Renal cortex interstitium (tissue), 11 donors: ENCODE data around the gene RMND1. TPM values are rescaled to one million over a fixed set of nuclear protein-coding genes. Genes with fewer than 3 reads are reported as not detected.

Experiments used
- DNase-seq, 11 donors: peaks; one replicate each; pipeline ENCODE4 v3.0.0-alpha.2; 2013; ENCODE audit warnings: low read depth in 9 of 11, low spot score in 4 of 11; ENCODE audit errors: extremely low read depth in 1 of 11
- polyA plus RNA-seq, 3 donors: library from polyadenylated mRNA; unstranded; fragments of 120-200 nt; gene quantifications; one replicate each; pipeline ENCODE4 v1.2.1, GENCODE V29; 2013; ENCODE audit not compliant: insufficient read length in 3 of 3

Gene RMND1
- polyA plus RNA-seq, 3 donors, result 49.4 to 69.2 (median 57.7) TPM

DNA sequence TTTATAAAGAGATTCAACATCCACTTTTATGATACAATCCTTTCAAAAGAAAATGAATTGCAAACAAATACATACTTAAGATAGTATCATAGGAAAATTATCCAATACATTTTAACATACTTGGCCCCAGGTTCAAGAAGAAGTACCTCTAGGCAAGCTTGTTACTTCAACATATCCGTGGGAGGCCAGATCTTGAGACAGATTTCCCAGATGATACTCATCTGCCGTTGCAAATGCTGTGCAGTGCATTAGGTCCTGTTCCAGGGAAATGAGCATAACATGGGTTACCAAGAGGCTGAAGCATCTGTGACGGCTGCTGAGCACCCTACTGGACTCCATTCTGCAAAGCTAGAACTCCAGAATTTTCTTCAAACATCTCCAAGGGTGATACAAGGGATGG, 15.6 kb downstream of the RMND1 start:
- DNase-seq, result no peak

DNA sequence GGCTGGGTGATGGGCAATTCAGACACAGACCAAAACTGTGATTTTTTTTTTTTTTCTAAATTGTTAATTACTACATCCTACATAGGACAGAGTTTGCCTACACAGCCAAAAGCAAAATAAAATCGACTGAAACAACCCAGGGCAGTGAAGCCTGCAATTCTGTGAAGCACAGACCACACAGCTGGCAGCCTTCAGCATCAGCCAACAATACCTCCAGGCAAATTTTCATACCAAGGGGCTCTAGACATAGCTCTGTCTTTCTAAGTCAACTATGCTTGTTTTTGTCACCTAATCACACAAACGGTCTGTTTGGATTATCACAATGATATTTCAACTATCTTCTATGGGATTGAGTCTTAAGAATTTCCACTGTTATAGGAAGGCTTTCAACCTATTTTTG, 17.6 kb downstream of the RMND1 start:
- DNase-seq, result no peak

DNA sequence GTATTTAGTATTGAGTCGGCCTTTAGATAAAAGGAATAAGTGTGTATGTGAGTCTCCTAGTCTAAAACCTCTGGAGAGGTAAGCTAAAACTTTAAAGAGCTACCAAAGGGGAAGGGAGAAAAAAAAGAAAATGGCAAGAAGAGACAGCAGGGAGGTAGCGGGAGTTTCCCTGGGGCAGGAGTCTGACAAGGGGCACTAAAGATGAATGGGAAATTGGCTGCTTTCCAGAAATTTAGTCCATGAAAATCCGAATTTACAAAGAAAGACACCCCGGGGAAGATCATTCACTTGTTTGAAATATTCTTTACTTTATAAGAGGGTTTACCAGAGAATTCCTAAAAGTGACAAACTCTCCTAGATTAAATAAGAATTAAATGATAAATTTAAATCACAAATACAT, 19.3 kb downstream of the RMND1 start:
- DNase-seq, result no peak

GRCh38 chr6:151431337-151431736, 20.6 kb downstream of the RMND1 start:
- DNase-seq, result no peak

- DNase-seq, result no peak
Measured at GRCh38 chr6:151430886-151431285, 21.0 kb downstream of the RMND1 start.

DNA sequence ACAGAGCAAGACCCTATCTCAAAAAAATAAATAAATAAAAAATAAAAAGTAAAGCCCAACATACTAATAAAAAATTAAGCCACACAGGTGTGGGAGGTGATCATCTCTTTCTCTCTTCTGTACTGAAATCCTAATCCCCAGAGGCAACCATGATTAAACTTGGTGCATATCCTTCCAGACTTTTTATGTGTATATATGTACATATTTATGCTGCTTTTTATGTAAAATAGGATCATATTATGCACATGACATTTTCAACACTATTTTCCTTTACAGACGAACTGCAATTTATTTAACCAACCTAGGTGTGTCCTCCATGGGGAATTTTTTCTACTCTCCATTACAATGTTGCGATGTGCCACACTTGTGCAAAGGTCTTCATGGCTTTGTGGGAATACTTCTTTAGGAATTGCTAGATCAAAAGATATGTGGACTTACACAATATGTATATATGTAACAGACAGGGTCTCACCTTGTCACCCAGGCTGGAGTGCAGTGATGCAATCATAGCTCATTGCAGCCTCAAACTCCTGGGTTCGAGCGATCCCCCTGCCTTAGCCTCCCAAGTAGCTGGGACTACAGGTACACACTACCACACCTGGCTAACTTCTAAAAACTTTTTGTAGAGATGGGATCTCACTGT, 23.7 kb downstream of the RMND1 start:
- no peak for DNase-seq

DNA sequence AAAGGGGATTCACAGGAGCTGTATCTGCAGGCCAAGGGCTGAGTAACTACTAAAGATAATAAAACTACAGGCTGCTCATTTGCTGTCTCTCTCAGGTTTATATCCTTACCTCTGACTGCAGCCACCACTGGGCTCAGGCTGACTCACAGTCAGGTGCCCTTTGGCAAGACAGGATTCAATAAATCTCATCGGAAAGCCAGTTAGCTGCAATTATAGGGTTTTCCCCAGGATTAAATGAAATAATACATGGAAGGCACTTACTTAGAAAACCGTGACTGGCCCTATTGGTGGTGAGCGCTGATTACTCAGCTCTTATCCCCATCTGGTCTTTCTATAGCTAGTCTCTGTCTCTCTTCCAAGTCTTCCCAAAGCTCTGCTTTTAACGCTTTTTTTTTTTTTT, 26.4 kb downstream of the RMND1 start:
- DNase-seq, result no peak

DNA sequence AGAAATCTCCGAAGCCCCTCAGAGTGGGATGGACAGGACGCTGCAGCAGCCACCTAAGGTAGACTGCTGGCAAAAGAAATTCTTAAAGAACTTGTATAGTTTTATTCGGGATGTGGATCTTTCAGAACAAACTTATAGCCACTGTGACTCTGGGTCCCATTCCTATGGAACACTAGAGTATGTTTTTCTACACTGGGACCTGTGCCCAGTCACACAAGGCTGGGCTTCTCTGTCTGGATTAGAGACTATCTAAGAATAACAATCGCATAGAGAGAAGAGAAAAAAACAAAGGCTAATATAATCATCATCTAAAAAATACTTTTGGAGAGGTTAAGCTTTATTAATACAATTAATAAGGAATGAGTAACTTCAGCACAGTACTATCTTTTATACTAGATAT, 28.9 kb downstream of the RMND1 start:
- DNase-seq, result no peak

DNA sequence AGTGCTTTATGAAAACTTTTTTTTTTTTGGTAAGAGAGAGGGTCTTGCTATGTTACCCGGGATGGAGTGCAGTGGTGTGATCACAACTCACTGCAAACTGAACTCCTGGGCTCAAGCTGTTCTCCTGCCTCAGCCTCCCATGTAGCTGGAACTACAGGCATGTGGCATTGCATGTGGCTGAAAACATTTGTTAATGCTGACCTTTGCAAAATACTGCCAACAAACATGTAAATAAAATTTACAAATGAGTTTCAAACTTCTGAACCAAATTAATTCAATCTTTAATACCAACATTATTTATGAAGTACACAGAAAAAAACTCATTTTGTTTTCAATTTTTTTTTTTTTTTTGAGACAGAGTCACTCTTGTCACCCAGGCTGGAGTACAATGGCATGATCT, 34.4 kb downstream of the RMND1 start:
- no peak for DNase-seq

GRCh38 chr6:151414641-151415260, 37.2 kb downstream of the RMND1 start:
- no peak for DNase-seq

DNA sequence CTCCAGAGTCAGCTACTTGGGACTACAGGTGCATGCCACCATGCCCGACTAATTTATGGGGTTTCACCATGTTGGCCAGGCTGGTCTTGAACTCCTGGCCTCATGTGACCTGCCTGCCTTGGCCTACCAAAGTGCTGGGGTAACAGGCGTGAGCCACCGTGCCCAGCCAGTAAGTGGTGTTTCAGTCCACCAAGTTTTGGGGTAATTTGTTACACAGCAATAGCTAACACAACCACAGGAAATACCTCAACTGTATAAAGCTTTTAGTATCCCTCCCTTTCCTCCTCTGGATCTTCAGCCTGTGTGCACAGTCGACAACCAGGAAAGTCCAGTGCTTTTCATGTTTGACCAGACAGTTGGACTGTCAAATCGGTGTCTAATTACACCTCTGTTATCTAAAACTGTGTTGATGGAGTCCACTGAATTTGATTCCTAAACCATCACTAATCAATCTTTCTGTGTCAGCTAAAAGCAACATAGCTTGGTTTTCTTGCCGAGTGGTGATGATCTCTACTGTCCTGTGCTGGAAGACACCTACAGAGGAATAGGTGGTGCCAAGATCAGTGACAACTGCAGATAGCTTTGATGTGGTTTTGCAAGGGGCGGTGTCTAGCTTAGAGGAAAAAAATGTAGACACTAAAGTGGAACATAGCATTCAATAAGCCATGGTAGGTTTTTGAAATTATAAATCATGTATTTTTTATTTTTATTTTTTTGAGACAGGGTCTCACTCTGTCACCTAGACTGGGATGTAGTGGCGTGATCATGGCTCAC, 38.4 kb downstream of the RMND1 start:
- DNase-seq, result no peak

DNA sequence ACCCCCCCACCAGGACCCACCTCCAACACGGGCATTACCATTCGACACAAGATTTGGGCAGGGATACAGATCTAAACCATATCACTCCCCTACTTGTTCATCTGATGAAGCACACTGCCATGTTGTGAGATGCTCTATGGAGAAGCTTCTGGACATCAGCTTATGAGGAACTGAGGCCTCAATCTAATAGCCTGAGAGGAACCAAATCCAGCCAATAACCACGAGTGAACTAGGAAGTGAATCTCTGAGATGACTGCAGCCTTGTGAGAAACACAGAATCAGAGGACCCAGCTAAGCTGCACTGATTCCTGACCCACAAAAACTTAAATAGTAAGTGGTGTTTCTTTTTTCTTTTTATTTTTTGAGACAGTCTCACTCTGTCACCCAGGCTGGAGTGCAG, 39.0 kb downstream of the RMND1 start:
- DNase-seq, result no peak

GRCh38 chr6:151409679-151410078, 42.2 kb downstream of the RMND1 start:
- DNase-seq, result no peak

- no peak for DNase-seq
Measured at GRCh38 chr6:151409260-151409659, 42.7 kb downstream of the RMND1 start.

GRCh38 chr6:151408858-151409257, 43.1 kb downstream of the RMND1 start:
- no peak for DNase-seq

GRCh38 chr6:151403919-151404308, 48.0 kb downstream of the RMND1 start:
- DNase-seq, result no peak

DNA sequence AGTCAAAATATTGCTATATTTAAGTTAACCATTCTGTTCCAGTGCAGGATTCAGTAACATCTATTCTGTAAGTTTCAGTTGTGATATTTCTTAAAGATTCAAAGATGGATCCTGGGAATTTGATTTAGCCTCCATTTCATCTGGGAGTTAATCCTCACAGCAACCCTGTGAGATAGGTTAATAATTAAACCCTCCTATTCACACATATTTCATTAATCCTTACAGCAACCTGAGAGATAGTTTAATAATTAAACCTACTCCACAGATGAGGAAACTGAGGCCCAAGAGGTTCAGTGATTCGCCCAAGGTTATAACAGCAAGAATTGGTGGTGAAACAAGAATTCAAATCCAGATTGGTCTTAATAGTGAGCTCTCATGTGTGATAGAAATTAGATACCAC, 49.7 kb downstream of the RMND1 start:
- DNase-seq, result no peak

DNA sequence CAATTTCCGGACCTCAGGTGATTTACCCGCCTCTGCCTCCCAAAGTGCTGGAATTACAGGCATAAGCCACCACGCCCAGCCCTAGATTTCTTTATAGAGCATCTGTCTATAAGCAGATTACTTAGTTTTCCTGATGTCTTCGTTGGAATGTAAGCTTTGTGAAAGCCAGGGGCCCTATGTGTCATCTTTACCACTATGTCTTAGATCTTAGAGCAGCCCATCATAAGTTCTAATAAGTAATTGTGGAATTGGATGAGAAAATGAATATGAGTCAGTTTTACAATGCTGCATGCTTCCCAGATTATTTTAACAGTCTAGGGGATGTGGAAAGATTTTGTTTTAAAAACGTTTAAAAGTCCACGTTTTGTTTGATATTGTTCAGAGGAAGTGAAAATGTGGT, 51.5 kb downstream of the RMND1 start:
- DNase-seq, result no peak

GRCh38 chr6:151399679-151400078, 52.2 kb downstream of the RMND1 start:
- DNase-seq, result no peak

- no peak for DNase-seq
Measured at GRCh38 chr6:151393410-151393809, 58.5 kb downstream of the RMND1 start.

- DNase-seq, result no peak
Measured at GRCh38 chr6:151392427-151392826, 59.5 kb downstream of the RMND1 start.
